GM12874 (cell line): Measurements from ENCODE around the gene PTPRCAP.

Source experiments
- CTCF ChIP-seq: IDR thresholded peaks from 2 replicates; pipeline ENCODE4 v1.5.1; 2011; ENCODE audit warnings: low read depth, mild to moderate bottlenecking, control low read depth, low read length, moderate library complexity; ENCODE audit not compliant: insufficient read depth

The PTPRCAP gene

GRCh38 chr11:67415501-67416304 is 21.8 kb downstream of the PTPRCAP start, which contains the start of gene CARNS1:
TSS of gene CARNS1 (plus strand) at chr11:67415678. CDS start at chr11:67416200, 522 bp downstream.
- no peak for TF ChIP-seq CTCF

- TF ChIP-seq CTCF, result no peak
Observed at GRCh38 chr11:67413266-67413849, 24.1 kb downstream of the PTPRCAP start.

DNA sequence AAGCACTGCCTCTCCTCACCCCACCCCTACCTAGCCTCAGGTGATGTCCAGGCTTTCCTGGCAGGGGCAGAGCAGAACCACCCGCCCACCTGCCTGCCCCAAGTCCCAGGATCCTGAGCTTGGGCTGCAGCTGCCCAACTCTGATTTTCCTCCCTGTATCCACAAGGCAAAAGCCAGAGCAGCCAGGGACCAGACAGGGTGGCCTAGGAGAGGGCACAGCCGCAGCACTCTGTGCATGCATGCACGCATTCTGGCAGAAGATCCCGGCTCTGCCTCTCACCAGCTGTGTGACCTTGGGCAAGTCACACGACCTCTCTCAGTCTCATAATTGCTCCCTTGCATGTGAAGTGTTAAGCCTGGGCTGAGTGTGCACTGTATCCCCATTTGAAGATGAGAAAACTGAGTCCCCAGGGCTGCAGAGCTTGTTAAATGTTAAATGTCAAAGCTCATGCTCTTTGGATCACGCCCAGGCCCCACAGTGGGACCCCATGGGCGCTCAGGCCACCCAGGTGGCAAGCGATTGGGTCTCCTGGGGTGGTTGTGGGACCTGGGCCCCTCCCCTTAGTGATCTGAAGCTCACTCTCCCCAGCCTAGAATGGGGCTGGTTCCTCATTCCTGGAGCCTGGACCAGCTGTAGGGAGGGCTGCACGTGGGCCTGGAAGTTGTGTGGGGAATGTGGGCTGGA is 24.8 kb downstream of the PTPRCAP start:
- TF ChIP-seq CTCF, result no peak

GRCh38 chr11:67411785-67412152 is 25.7 kb downstream of the PTPRCAP start:
- TF ChIP-seq CTCF, result no peak

GRCh38 chr11:67410984-67411784 is 26.3 kb downstream of the PTPRCAP start:
- TF ChIP-seq CTCF, result no peak

GRCh38 chr11:67410369-67410831 is 27.1 kb downstream of the PTPRCAP start:
- TF ChIP-seq CTCF, result no peak
